GM12865 (cell line): Measurements from ENCODE around the gene PIEZO1.
A peak's percentile ranks its signal among the peaks of the same experiment; 100 is the strongest.

Experiments
- DNase-seq: peaks from one replicate; pipeline ENCODE4 v3.0.0; 2010; ENCODE audit warnings: low read depth
- H3K4me3 ChIP-seq: 2 replicates; pipeline ENCODE4 v1.5.1; 2011; ENCODE audit warnings: mild to moderate bottlenecking, low read depth, low read length, control low read depth
- TF ChIP-seq, protein P1 (sequence below): IDR thresholded peaks from 2 replicates; pipeline ENCODE4 v1.5.1; 2011; ENCODE audit warnings: low read length, control low read depth, low read depth, inconsistent platforms; ENCODE audit not compliant: insufficient read depth; ENCODE audit errors: missing control alignments

Gene PIEZO1

GRCh38 chr16:88702371-88703210 is 82.4 kb downstream of the PIEZO1 start:
- TF ChIP-seq, protein P1, sequence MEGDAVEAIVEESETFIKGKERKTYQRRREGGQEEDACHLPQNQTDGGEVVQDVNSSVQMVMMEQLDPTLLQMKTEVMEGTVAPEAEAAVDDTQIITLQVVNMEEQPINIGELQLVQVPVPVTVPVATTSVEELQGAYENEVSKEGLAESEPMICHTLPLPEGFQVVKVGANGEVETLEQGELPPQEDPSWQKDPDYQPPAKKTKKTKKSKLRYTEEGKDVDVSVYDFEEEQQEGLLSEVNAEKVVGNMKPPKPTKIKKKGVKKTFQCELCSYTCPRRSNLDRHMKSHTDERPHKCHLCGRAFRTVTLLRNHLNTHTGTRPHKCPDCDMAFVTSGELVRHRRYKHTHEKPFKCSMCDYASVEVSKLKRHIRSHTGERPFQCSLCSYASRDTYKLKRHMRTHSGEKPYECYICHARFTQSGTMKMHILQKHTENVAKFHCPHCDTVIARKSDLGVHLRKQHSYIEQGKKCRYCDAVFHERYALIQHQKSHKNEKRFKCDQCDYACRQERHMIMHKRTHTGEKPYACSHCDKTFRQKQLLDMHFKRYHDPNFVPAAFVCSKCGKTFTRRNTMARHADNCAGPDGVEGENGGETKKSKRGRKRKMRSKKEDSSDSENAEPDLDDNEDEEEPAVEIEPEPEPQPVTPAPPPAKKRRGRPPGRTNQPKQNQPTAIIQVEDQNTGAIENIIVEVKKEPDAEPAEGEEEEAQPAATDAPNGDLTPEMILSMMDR, result no peak
- no peak for DNase-seq
- peak overlapping the region; percentile 70; the same call in 1 of the 2 replicates for H3K4me3 ChIP-seq

- H3K4me3 ChIP-seq, result peak overlapping the region; percentile 42
- TF ChIP-seq, protein P1, result no peak
- no peak for DNase-seq
These were observed 83.2 kb downstream of the PIEZO1 start for GRCh38 chr16:88701581-88702370.

DNA sequence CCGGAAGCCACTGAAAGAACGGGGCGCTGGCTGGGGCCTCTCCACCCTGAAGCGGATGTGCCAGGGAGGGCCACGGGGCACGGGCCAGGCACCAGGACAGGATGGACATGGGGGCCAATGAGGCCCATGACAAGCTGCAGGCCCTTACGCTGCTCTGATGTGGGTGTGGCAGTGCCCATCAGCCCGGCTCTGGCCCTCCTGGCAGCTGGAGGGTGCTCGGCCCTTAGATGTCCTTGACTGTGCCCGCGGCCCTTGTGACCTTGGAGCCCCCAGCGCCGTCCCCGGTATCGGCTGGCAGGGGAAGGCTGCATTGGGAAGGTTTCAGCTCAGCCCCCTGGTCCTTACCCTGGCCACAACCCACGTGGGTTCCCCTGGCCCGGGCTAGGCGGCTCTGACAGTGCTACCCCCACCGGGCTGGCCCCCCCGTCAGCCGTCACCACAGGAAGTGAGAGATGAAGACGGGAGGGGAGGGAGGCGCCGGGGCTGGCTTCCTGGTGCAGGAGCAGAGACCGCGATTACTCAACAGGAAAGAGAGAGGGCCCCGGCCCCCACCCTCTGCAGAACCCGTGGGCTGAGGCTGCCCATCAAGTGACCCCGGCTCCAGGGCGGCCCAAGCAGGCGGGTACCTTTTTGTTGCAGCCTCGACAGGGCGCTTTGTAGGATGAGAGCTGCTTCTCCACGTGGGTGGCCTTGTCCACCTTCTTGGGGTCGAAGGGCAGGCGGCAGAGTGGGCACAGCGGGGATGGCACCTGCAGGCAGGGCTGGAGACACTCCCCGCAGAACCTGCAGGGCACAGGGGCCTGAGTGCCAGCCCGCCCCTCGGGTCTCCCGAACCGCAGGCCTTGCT is 84.2 kb downstream of the PIEZO1 start:
- DNase-seq, result peak; percentile 96
- H3K4me3 ChIP-seq, result peak overlapping the region; percentile 42
- TF ChIP-seq, protein P1, result no peak

DNA sequence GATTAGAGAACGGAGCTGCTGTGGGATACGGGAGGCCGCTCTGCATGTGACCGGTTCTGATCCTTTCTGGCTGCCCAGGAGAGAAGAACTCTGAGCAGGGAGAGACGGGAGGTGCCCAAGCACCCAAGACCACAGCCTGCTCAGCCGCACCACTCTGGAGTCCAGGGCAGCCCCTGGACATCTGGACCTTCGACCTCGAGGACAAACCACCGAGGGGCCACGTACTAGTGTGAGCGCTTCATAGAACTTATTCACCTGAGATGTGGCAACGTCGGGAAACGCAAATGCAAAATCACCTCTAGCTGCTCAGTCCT is 84.7 kb downstream of the PIEZO1 start:
- no peak for DNase-seq
- H3K4me3 ChIP-seq, result peak overlapping the region; percentile 42
- TF ChIP-seq, protein P1, result no peak

GRCh38 chr16:88699180-88699579 is 85.8 kb downstream of the PIEZO1 start:
- TF ChIP-seq, protein P1, result no peak
- H3K4me3 ChIP-seq, result no peak overlapping the region
- DNase-seq, result no peak

- peak; percentile 55 for DNase-seq
- TF ChIP-seq, protein P1, result no peak
- no peak overlapping the region for H3K4me3 ChIP-seq
These were observed 86.4 kb downstream of the PIEZO1 start for GRCh38 chr16:88698646-88699045.
